CD8-positive, alpha-beta memory T cell (primary cell): ENCODE data around the gene PTPN14. TPM values are rescaled to one million over a fixed set of nuclear protein-coding genes. Genes with fewer than 3 reads are reported as not detected.
"Not testable (repeated sequence)": the region's sequence is repeated elsewhere in the genome, so short reads cannot be mapped to it uniquely, and the experiment has no call there.

Experiments
- CTCF ChIA-PET: fragments of 350-600 bp; sonication (Branson Sonifier 250); formaldehyde crosslinking; loops from one replicate; lab custom pipeline; 2021; ENCODE audit warnings: antibody characterized with exemption; lab: Charles Lee
- POLR2A ChIA-PET: fragments of 350-600 bp; sonication (Branson Sonifier 250); formaldehyde crosslinking; loops from one replicate; lab custom pipeline; 2021; ENCODE audit warnings: antibody characterized with exemption; lab: Charles Lee
- DNase-seq, 5 donors: peaks; one replicate each; pipeline versions ENCODE4 v3.0.0 to v3.0.0-alpha.2; 2020 to 2022; ENCODE audit warnings: mixed read lengths in 1 of 5
- H3K27ac ChIP-seq: one replicate; pipeline ENCODE4 v1.7.0; 2013; ENCODE audit warnings: low read depth, mild to moderate bottlenecking, low read length, moderate library complexity
- H3K27me3 ChIP-seq: 2 replicates; pipeline ENCODE4 v1.7.0; 2013; ENCODE audit warnings: low read length, mild to moderate bottlenecking; ENCODE audit not compliant: insufficient read depth, poor library complexity, severe bottlenecking
- H3K36me3 ChIP-seq: 2 replicates; pipeline ENCODE4 v1.7.0; 2013; ENCODE audit warnings: mild to moderate bottlenecking, low read length, moderate library complexity; ENCODE audit not compliant: insufficient read depth
- H3K4me1 ChIP-seq: 2 replicates; pipeline ENCODE4 v1.7.0; 2013; ENCODE audit warnings: mild to moderate bottlenecking, low read length, moderate library complexity; ENCODE audit not compliant: insufficient read depth
- H3K4me3 ChIP-seq: 2 replicates; pipeline ENCODE4 v1.7.0; 2013; ENCODE audit warnings: mild to moderate bottlenecking, low read length
- H3K9me3 ChIP-seq: 2 replicates; pipeline ENCODE4 v1.7.0; 2013; ENCODE audit warnings: mild to moderate bottlenecking, low read length
- H3K27ac Mint-ChIP-seq, 8 donors: one replicate each; pipeline ENCODE4 v1.8.0; 2020 to 2021; ENCODE audit warnings: mixed read lengths in 8 of 8, mild to moderate bottlenecking in 6 of 8, inconsistent platforms in 3 of 8, moderate library complexity in 3 of 8
- H3K27me3 Mint-ChIP-seq, 2 donors: one replicate each; pipeline ENCODE4 v1.8.0; 2020 to 2021; ENCODE audit warnings: mixed read lengths in 2 of 2, mild to moderate bottlenecking in 1 of 2, moderate library complexity in 1 of 2
- H3K36me3 Mint-ChIP-seq, 3 donors: one replicate each; pipeline ENCODE4 v1.8.0; 2020 to 2021; ENCODE audit warnings: mixed read lengths in 3 of 3, inconsistent platforms in 1 of 3, mild to moderate bottlenecking in 1 of 3
- H3K4me1 Mint-ChIP-seq, 3 donors: one replicate each; pipeline ENCODE4 v1.8.0; 2020 to 2021; ENCODE audit warnings: mixed read lengths in 3 of 3, inconsistent platforms in 1 of 3, mild to moderate bottlenecking in 1 of 3
- H3K4me3 Mint-ChIP-seq, 7 donors: one replicate each; pipeline ENCODE4 v1.8.0; 2020 to 2021; ENCODE audit warnings: mixed read lengths in 7 of 7, mild to moderate bottlenecking in 6 of 7, moderate library complexity in 4 of 7, inconsistent platforms in 2 of 7
- H3K9me3 Mint-ChIP-seq, 5 donors: one replicate each; pipeline ENCODE4 v1.8.0; 2020 to 2022; ENCODE audit warnings: mixed read lengths in 5 of 5, mild to moderate bottlenecking in 3 of 5, moderate library complexity in 2 of 5, inconsistent platforms in 1 of 5
- polyA plus RNA-seq: library from polyadenylated mRNA; unstranded; fragments of 300-500 nt; fragmentation: Illumina TruSeq; gene quantifications from one replicate; pipeline ENCODE4 v1.2.3, GENCODE V29; 2021
- total RNA-seq, 2 experiments: library from RNA; stranded (reverse); gene quantifications; one replicate each; pipeline ENCODE4 v1.2.3, GENCODE V29; 2021

Gene PTPN14
- total and polyA plus RNA-seq, 3 experiments from 2014 or later: 0.70 to 0.91 (median 0.79) TPM

GRCh38 chr1:214509622-214510021 lies 41.8 kb downstream of the PTPN14 start:
- H3K4me3 Mint-ChIP-seq, H3K4me3 ChIP-seq, H3K27ac ChIP-seq, H3K36me3 ChIP-seq, H3K27ac Mint-ChIP-seq, CTCF ChIA-PET, POLR2A ChIA-PET, H3K9me3 Mint-ChIP-seq, H3K36me3 Mint-ChIP-seq, H3K4me1 ChIP-seq, DNase-seq, H3K4me1 Mint-ChIP-seq, H3K27me3 ChIP-seq, H3K9me3 ChIP-seq: not testable (repeated sequence)
- H3K27me3 Mint-ChIP-seq: peaks cover 8 to 29% of the 10 kb centered on the region in 2 donors

- no peaks in the 10 kb centered on the region for H3K36me3 ChIP-seq
- Mint-ChIP-seq H3K36me3 (no peaks in the 10 kb centered on the region), H3K4me1 (no peaks in the 10 kb centered on the region), H3K27me3 (peaks cover 3 to 18% of the 10 kb centered on the region in 2 donors), H3K9me3 (peaks cover 0 to 3% (median 1%) of the 10 kb centered on the region in 5 donors), H3K27ac (no peak overlapping the region), H3K4me3 (no peak overlapping the region)
- ChIA-PET CTCF (no interaction called here), POLR2A (no interaction called here)
- no peaks in the 10 kb centered on the region for H3K9me3 ChIP-seq
- no peak for DNase-seq
- no peaks in the 10 kb centered on the region for H3K4me1 ChIP-seq
- no peaks in the 10 kb centered on the region for H3K27me3 ChIP-seq
- H3K4me3 ChIP-seq: no peak overlapping the region
- no peak overlapping the region for H3K27ac ChIP-seq
These were observed 44.4 kb downstream of the PTPN14 start for GRCh38 chr1:214506972-214507431.

DNA sequence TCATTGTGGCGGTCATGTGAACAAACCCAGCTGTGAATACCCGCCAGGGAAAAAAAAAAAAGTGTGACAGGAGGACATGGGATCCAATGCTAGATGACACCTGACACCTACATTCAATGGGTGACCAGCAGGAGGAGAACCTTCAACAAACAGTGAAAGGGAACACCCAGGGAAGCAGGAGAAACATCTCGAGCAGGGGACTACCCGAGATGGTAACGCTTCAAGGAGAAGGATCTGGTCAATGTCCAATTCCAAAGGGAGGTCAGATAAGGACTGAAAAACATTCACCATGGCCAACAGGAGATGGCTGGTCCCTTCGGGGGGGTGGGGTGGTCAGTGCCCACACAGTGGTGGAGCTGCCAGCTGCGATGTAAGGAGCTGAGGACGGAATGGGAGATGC lies 46.3 kb downstream of the PTPN14 start:
- H3K36me3 Mint-ChIP-seq: no peaks in the 10 kb centered on the region
- H3K4me1 Mint-ChIP-seq: no peaks in the 10 kb centered on the region
- peaks cover 3 to 22% of the 10 kb centered on the region in 2 donors for H3K27me3 Mint-ChIP-seq
- H3K4me1 ChIP-seq: no peaks in the 10 kb centered on the region
- H3K9me3 Mint-ChIP-seq: peaks cover 0 to 3% (median 0%) of the 10 kb centered on the region in 5 donors
- no peaks in the 10 kb centered on the region for H3K27me3 ChIP-seq
- no peak overlapping the region for H3K27ac ChIP-seq
- H3K4me3 ChIP-seq: no peak overlapping the region
- DNase-seq: no peak
- H3K4me3 Mint-ChIP-seq: no peak overlapping the region
- ChIA-PET POLR2A (no interaction called here), CTCF (no interaction called here)
- H3K9me3 ChIP-seq: no peaks in the 10 kb centered on the region
- H3K27ac Mint-ChIP-seq: no peak overlapping the region
- H3K36me3 ChIP-seq: no peaks in the 10 kb centered on the region

DNA sequence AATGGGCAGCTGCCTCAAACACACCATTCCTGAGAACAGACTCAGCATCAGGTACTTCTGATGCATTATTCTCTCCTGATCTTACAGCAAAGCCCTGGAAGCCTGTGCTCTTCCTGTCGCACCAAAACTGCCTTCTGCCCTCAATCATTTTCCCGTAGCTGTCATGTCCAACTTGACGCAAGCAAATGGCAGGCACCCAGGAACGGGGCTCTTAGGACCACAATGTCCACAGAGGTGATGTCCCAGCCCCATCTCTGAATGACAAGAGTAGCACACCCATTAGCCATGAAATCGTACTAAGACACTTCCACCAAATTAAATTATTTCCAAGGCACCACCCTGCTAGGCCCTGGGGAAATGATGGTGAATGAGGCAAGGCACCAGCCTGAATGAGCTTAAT lies 47.1 kb downstream of the PTPN14 start:
- H3K27ac ChIP-seq: no peak overlapping the region
- Mint-ChIP-seq H3K4me1 (no peaks in the 10 kb centered on the region), H3K4me3 (no peak overlapping the region), H3K27me3 (peaks cover 3 to 21% of the 10 kb centered on the region in 2 donors), H3K9me3 (no peaks in the 10 kb centered on the region), H3K36me3 (no peaks in the 10 kb centered on the region), H3K27ac (no peak overlapping the region)
- no peak for DNase-seq
- POLR2A ChIA-PET: no interaction called here
- H3K36me3 ChIP-seq: no peaks in the 10 kb centered on the region
- CTCF ChIA-PET: no interaction called here
- H3K27me3 ChIP-seq: no peaks in the 10 kb centered on the region
- H3K4me1 ChIP-seq: no peaks in the 10 kb centered on the region
- no peaks in the 10 kb centered on the region for H3K9me3 ChIP-seq
- no peak overlapping the region for H3K4me3 ChIP-seq

DNA sequence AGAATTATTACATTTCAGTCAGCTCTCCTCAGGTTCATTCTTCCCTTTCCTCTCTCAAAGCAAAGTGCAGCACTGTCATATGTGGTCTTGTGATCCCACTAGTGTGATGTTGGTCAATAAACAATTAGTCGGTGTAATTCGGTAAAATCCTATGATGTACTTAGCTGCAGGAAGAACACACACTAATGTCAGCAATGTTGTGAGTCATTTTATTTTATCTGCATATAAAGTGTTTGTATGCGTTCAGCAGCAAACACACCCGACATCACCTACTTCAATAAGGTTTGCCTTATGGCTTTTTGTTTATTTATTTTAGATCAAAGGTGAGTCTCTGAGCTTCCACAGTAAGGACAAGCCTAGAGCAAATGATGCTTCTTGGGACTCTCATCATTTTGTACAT lies 47.8 kb downstream of the PTPN14 start:
- H3K27me3 ChIP-seq: no peaks in the 10 kb centered on the region
- CTCF ChIA-PET: no interaction called here
- H3K36me3 ChIP-seq: no peaks in the 10 kb centered on the region
- no peak for DNase-seq
- H3K4me1 ChIP-seq: no peaks in the 10 kb centered on the region
- Mint-ChIP-seq H3K36me3 (no peaks in the 10 kb centered on the region), H3K9me3 (no peaks in the 10 kb centered on the region), H3K27ac (no peak overlapping the region), H3K4me1 (no peaks in the 10 kb centered on the region), H3K27me3 (peaks cover 6 to 26% of the 10 kb centered on the region in 2 donors), H3K4me3 (no peak overlapping the region)
- no peak overlapping the region for H3K4me3 ChIP-seq
- no peak overlapping the region for H3K27ac ChIP-seq
- POLR2A ChIA-PET: no interaction called here
- no peaks in the 10 kb centered on the region for H3K9me3 ChIP-seq

GRCh38 chr1:214500340-214501055 lies 50.9 kb downstream of the PTPN14 start:
- peaks cover 6 to 44% of the 10 kb centered on the region in 2 donors for H3K27me3 Mint-ChIP-seq
- H3K9me3 Mint-ChIP-seq: no peaks in the 10 kb centered on the region

GRCh38 chr1:214499732-214500131 lies 51.7 kb downstream of the PTPN14 start:
- Histone ChIP-seq H3K27ac (no peak overlapping the region), H3K36me3 (no peaks in the 10 kb centered on the region), H3K9me3 (no peaks in the 10 kb centered on the region), H3K27me3 (no peaks in the 10 kb centered on the region), H3K4me1 (no peaks in the 10 kb centered on the region), H3K4me3 (no peak overlapping the region)
- CTCF ChIA-PET: no interaction called here
- Mint-ChIP-seq H3K4me3 (no peak overlapping the region), H3K27ac (no peak overlapping the region), H3K27me3 (peaks cover 9 to 38% of the 10 kb centered on the region in 2 donors), H3K9me3 (no peaks in the 10 kb centered on the region), H3K4me1 (no peaks in the 10 kb centered on the region), H3K36me3 (no peaks in the 10 kb centered on the region)
- no peak for DNase-seq
- POLR2A ChIA-PET: no interaction called here

More at GRCh38 chr1:214500340-214501055, 50.9 kb downstream of the PTPN14 start:
- Histone ChIP-seq H3K9me3 (no peaks in the 10 kb centered on the region), H3K27me3 (no peaks in the 10 kb centered on the region), H3K4me3 (no peak overlapping the region), H3K36me3 (no peaks in the 10 kb centered on the region), H3K4me1 (no peaks in the 10 kb centered on the region), H3K27ac (no peak overlapping the region)
- CTCF ChIA-PET: no interaction called here
- H3K27ac Mint-ChIP-seq: no peak overlapping the region
- H3K4me1 Mint-ChIP-seq: no peaks in the 10 kb centered on the region
- no peak for DNase-seq
- POLR2A ChIA-PET: no interaction called here
- no peaks in the 10 kb centered on the region for H3K36me3 Mint-ChIP-seq
- no peak overlapping the region for H3K4me3 Mint-ChIP-seq

GRCh38 chr1:214498021-214498420 lies 53.4 kb downstream of the PTPN14 start:
- CTCF ChIA-PET: interaction anchor here (1.4 kb wide), 1 partner anchor 166 kb away, joined by 3 read pairs; no protein-coding TSS in a partner anchor

More at GRCh38 chr1:214498021-214498420, 53.4 kb downstream of the PTPN14 start:
- H3K4me3 ChIP-seq: no peak overlapping the region
- H3K36me3 Mint-ChIP-seq: no peaks in the 10 kb centered on the region
- no peak overlapping the region for H3K27ac ChIP-seq
- no peaks in the 10 kb centered on the region for H3K36me3 ChIP-seq
- H3K9me3 Mint-ChIP-seq: no peaks in the 10 kb centered on the region
- no peak for DNase-seq
- POLR2A ChIA-PET: no interaction called here
- no peaks in the 10 kb centered on the region for H3K27me3 ChIP-seq
- no peak overlapping the region for H3K27ac Mint-ChIP-seq
- H3K4me3 Mint-ChIP-seq: no peak overlapping the region
- H3K9me3 ChIP-seq: no peaks in the 10 kb centered on the region
- no peaks in the 10 kb centered on the region for H3K4me1 ChIP-seq
- H3K4me1 Mint-ChIP-seq: no peaks in the 10 kb centered on the region
- peaks cover 6 to 34% of the 10 kb centered on the region in 2 donors for H3K27me3 Mint-ChIP-seq
